K562 (cell line): ENCODE measurements around the gene HOXA10. TPM values are rescaled to one million over a fixed set of nuclear protein-coding genes. Genes with fewer than 3 reads are reported as not detected.

ENCODE experiments used
- SNIP1 ChIP-seq: fragments of 450-650 bp; IDR thresholded peaks from 2 replicates; pipeline ENCODE4 v1.7.1; 2017; ENCODE audit warnings: low read depth, mild to moderate bottlenecking
- TCFL5 ChIP-seq: fragments of 250-450 bp; sonication (Bioruptor Pico); conservative IDR thresholded peaks from 2 replicates; pipeline ENCODE4 v1.6.1; 2021; ENCODE audit warnings: mild to moderate bottlenecking, moderate library complexity, matching md5 sums
- ZNF165 ChIP-seq: fragments of 250-450 bp; sonication (Bioruptor Pico); IDR thresholded peaks from 2 replicates; pipeline ENCODE4 v1.4.0; 2020; ENCODE audit warnings: borderline replicate concordance
- polyA plus RNA-seq, 8 experiments: library from polyadenylated mRNA; depleted of rRNA in 4 of 8; stranded (reverse) in 5 of 8; unstranded in 3 of 8; fragments of >200 nt; fragmentation: Nextera tagmentation in 2 of 8; fragmentation: Illumina TruSeq in 1 of 8; extraction: Ambion mirVana in 2 of 8; extraction: Trizol in 1 of 8; gene quantifications; 2 replicates each; pipeline versions ENCODE4 v1.2.1 to v1.2.3, GENCODE V29; 2011 to 2014; ENCODE audit warnings: inconsistent platforms in 1 of 8, missing spikeins in 1 of 8
- total RNA-seq, 7 experiments: library from RNA; depleted of rRNA in 6 of 7; stranded (reverse); fragments of >200 nt in 6 of 7; fragmentation: Illumina TruSeq in 2 of 7; extraction: Trizol in 2 of 7; gene quantifications; 2 replicates each; pipeline versions ENCODE4 v1.2.1 to v1.2.3, GENCODE V29; 2011 to 2021; ENCODE audit warnings: low replicate concordance in 1 of 7
- TF ChIP-seq, protein P1 (sequence below): fragments of 450-650 bp; IDR thresholded peaks from 2 replicates; pipeline ENCODE4 v1.6.1; 2016; ENCODE audit warnings: mild to moderate bottlenecking, moderate library complexity

The HOXA10 gene
- total and polyA plus RNA-seq, 9 of the 15 experiments (the other 6 are each of a cell fraction or from before 2014, with no cell fraction given): not detected

DNA sequence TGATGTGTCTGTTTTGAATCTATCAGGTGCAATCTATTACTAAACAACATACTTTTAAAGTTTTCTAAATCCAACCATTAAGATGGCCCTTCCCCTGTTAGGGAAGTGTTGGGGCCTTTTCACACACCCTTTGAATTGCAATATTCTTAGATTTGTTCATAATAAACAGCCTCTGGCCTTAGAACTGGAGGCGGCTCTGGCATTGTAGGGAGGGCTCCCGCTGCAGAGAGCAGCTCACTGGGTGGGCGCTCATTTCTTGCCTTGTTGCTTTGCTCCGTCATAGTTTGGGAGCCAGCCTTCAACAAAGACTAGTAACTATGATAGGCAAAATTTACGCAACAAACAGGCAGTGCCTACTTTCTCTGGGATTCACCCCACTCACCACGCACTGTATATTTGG is 4.2 kb upstream of the HOXA10 start (continued):
- TF ChIP-seq, protein P1, sequence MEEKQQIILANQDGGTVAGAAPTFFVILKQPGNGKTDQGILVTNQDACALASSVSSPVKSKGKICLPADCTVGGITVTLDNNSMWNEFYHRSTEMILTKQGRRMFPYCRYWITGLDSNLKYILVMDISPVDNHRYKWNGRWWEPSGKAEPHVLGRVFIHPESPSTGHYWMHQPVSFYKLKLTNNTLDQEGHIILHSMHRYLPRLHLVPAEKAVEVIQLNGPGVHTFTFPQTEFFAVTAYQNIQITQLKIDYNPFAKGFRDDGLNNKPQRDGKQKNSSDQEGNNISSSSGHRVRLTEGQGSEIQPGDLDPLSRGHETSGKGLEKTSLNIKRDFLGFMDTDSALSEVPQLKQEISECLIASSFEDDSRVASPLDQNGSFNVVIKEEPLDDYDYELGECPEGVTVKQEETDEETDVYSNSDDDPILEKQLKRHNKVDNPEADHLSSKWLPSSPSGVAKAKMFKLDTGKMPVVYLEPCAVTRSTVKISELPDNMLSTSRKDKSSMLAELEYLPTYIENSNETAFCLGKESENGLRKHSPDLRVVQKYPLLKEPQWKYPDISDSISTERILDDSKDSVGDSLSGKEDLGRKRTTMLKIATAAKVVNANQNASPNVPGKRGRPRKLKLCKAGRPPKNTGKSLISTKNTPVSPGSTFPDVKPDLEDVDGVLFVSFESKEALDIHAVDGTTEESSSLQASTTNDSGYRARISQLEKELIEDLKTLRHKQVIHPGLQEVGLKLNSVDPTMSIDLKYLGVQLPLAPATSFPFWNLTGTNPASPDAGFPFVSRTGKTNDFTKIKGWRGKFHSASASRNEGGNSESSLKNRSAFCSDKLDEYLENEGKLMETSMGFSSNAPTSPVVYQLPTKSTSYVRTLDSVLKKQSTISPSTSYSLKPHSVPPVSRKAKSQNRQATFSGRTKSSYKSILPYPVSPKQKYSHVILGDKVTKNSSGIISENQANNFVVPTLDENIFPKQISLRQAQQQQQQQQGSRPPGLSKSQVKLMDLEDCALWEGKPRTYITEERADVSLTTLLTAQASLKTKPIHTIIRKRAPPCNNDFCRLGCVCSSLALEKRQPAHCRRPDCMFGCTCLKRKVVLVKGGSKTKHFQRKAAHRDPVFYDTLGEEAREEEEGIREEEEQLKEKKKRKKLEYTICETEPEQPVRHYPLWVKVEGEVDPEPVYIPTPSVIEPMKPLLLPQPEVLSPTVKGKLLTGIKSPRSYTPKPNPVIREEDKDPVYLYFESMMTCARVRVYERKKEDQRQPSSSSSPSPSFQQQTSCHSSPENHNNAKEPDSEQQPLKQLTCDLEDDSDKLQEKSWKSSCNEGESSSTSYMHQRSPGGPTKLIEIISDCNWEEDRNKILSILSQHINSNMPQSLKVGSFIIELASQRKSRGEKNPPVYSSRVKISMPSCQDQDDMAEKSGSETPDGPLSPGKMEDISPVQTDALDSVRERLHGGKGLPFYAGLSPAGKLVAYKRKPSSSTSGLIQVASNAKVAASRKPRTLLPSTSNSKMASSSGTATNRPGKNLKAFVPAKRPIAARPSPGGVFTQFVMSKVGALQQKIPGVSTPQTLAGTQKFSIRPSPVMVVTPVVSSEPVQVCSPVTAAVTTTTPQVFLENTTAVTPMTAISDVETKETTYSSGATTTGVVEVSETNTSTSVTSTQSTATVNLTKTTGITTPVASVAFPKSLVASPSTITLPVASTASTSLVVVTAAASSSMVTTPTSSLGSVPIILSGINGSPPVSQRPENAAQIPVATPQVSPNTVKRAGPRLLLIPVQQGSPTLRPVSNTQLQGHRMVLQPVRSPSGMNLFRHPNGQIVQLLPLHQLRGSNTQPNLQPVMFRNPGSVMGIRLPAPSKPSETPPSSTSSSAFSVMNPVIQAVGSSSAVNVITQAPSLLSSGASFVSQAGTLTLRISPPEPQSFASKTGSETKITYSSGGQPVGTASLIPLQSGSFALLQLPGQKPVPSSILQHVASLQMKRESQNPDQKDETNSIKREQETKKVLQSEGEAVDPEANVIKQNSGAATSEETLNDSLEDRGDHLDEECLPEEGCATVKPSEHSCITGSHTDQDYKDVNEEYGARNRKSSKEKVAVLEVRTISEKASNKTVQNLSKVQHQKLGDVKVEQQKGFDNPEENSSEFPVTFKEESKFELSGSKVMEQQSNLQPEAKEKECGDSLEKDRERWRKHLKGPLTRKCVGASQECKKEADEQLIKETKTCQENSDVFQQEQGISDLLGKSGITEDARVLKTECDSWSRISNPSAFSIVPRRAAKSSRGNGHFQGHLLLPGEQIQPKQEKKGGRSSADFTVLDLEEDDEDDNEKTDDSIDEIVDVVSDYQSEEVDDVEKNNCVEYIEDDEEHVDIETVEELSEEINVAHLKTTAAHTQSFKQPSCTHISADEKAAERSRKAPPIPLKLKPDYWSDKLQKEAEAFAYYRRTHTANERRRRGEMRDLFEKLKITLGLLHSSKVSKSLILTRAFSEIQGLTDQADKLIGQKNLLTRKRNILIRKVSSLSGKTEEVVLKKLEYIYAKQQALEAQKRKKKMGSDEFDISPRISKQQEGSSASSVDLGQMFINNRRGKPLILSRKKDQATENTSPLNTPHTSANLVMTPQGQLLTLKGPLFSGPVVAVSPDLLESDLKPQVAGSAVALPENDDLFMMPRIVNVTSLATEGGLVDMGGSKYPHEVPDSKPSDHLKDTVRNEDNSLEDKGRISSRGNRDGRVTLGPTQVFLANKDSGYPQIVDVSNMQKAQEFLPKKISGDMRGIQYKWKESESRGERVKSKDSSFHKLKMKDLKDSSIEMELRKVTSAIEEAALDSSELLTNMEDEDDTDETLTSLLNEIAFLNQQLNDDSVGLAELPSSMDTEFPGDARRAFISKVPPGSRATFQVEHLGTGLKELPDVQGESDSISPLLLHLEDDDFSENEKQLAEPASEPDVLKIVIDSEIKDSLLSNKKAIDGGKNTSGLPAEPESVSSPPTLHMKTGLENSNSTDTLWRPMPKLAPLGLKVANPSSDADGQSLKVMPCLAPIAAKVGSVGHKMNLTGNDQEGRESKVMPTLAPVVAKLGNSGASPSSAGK: no peak
- TF ChIP-seq TCFL5 (no peak), ZNF165 (no peak), SNIP1 (no peak)
